ENCODE results near the gene KIAA2012.

KIAA2012 gene

DNA sequence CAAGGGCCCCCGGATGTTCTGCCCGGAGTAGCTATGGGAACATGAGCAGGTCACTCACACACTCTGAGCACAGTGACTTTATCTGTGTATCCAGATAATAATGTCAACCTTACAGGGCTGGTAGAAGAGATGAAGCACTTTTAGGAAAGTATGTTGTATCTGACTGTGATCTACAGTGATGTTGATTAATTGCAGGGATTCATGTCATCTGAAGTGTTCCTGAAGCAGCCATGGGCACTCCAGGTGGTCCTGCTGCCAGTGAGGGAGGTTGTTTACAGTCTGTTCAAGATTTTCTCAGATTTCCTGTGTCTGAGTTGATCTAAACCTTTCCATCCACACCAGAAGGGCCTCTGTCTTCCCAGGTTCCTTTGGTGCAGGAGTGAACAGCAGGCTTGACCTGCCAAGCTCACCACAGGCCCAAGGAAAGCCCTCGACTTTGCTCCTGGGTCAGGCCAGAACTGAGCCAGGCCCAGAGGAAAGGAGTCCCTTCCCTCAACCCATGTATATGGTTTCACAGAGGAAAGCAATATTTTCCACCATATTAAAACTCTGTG, 28.0 kb downstream of the KIAA2012 start:
- TF ChIP-seq JUND (IDR thresholded peaks at IDR 0.05; ENCODE audit: low read depth): no peak
- in situ Hi-C loops (cut with HindIII; ENCODE audit: low pct_unique_long_range_greater_than_20kb, low sequenced_read_pairs): no loop called here
- no peak for DNase-seq (ENCODE audit: low read depth in 1 of 2, low spot score in 1 of 2)

DNA sequence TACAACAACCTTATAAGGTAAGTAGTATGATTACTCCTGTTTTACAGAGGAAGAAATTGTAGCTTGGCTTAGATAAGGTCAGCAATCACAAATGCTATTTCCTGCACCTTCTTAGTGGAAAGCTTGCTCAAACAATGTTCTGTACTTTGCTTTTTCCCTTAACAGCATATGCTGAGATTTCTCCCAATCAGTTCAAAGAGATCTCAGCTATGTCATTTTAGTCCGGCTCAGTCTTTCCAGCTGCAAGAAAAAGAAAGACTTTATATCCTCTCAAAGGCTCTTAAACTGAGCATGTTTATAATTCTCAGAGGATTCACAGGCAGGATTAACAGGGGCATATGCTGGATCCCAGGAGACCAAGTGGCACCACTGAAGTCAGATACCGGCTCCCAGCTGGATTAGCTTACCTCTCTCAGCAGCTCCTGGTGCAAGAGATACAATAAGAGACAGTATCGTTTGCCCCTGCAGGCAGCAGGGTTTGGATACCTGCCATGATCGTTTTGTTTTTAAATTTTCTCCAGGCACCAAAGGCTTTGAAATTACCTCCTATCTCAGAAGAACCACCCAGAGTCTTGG, 29.5 kb downstream of the KIAA2012 start:
- in situ Hi-C loops (cut with HindIII; ENCODE audit: low pct_unique_long_range_greater_than_20kb, low sequenced_read_pairs): no loop called here
- no peak for TF ChIP-seq JUND (IDR thresholded peaks at IDR 0.05; ENCODE audit: low read depth)
- no peak for DNase-seq (ENCODE audit: low read depth in 1 of 2, low spot score in 1 of 2)

DNA sequence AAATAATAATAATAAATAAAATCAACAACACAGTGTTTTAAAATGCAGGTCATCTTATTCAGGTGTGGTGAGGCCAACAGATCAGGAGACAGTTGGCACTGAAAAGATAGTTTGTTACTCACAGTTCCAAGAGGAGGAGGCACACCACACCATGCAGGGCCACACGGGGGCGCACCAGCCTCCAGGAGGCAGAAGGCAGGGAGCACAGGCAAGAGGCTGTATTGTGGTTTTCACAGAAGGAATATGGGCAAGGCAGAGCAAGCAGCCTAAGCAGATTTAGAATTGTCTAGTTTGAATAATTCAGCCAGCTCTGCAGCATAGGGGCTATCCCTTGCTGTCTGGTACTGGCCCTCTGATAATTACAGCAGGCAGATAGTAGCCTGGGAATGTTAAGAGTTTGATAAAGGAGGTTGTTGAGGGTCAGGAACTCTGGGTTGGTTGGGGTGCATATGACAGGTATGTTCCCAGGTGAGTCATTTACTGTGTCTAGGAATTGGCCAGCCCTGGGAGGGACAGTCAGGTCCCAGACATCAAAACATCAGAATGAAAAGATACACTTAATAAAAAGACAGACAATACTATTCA, 31.3 kb downstream of the KIAA2012 start:
- DNase-seq (ENCODE audit: low read depth in 1 of 2, low spot score in 1 of 2): peak in 1 of 2 experiments; percentile 55
- in situ Hi-C loops (cut with HindIII; ENCODE audit: low pct_unique_long_range_greater_than_20kb, low sequenced_read_pairs): no loop called here
- no peak for TF ChIP-seq JUND (IDR thresholded peaks at IDR 0.05; ENCODE audit: low read depth)

DNA sequence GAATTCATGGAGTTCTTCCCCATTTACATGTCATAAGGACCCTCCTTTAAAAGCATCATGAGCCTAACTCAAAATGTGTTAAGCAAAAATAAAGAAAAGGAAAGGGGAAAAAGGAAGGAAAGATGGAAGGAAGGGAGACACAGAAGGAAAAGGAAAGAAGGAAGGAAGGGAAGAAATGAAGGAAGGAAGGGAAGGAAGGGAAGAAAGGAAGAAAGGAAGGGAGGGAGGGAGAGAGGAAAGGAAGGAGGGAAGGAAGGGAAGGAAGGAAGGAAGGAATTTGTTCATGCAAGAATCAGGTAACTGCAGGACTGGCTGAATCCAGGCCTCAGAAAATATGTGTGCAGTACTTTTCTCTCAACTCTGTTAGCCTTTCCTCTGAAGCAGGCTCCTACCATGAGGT, 32.0 kb downstream of the KIAA2012 start:
- in situ Hi-C loops (cut with HindIII; ENCODE audit: low pct_unique_long_range_greater_than_20kb, low sequenced_read_pairs): no loop called here
- DNase-seq (ENCODE audit: low read depth in 1 of 2, low spot score in 1 of 2): no peak
- no peak for TF ChIP-seq JUND (IDR thresholded peaks at IDR 0.05; ENCODE audit: low read depth)

DNA sequence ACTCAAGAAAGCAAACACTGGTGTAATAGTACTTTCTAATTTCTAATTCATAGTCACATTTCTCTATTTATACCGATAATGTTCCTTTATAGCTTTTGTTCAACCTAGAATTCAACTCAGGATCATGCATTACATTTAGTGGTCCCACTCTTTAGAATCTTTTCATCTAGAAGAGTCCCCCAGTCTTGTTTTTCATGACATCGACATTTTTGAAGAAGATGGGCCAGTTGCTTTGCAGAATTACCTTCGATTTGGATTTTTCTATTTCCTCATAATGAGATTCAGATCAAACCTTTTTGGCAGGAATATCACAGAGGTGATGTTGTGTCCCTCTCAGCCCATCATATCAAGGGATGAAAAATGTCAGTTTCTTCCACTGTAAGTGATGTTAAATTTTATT, 35.3 kb downstream of the KIAA2012 start:
- TF ChIP-seq JUND (IDR thresholded peaks at IDR 0.05; ENCODE audit: low read depth): no peak
- in situ Hi-C loops (cut with HindIII; ENCODE audit: low pct_unique_long_range_greater_than_20kb, low sequenced_read_pairs): no loop called here
- no peak for DNase-seq (ENCODE audit: low read depth in 1 of 2, low spot score in 1 of 2)

DNA sequence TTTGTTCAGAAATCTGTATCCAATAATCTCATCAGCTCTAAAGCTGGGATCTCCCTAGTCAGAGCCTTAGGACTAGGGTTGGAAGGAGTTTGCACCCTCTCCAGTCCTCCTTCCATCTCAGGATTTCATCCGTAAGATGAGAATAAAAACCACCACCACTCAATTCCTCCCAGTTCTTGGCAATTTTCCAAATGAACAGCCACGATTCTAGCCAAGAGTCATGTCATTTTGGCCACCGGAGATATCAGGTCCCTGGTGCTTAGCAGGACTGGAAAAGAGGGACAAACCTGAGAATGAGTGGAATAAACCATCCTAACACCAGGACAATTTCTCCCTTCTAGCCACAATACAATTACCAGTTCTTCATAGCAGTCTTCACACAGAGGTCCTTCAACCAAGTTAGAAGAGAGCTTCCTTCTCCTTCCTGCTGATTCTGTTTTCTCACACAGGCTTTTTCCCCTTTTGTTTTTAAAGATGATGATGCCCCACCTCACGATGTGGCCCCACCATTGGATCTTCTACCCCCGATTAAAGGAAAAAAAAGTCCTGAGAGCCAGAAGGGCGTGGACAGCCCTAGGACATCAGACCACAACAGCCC, 36.2 kb downstream of the KIAA2012 start:
- no peak for DNase-seq (ENCODE audit: low read depth in 1 of 2, low spot score in 1 of 2)
- in situ Hi-C loops (cut with HindIII; ENCODE audit: low pct_unique_long_range_greater_than_20kb, low sequenced_read_pairs): no loop called here
- TF ChIP-seq JUND (IDR thresholded peaks at IDR 0.05; ENCODE audit: low read depth): no peak

DNA sequence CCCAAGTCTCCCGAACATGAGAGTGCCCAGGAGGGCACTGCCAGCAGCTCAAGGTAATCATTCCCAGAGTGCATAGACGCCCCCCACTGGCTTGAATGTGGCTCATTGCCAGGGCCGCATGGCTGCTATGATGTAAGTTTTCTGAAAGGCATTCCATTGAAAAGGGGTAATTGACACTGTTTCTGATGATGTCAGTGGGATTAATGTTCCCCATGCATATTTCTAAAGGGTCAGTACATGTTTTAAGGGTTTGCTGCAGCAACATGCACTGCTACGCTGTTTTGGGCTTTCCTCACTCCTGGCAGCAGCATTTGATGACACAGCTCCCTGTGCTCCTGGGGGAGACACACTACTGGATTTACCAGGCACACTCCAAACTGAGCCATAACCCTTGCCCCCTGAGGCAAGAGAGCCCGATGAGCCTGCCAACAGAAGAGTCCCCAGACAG, 36.7 kb downstream of the KIAA2012 start:
- TF ChIP-seq JUND (IDR thresholded peaks at IDR 0.05; ENCODE audit: low read depth): no peak
- no peak for DNase-seq (ENCODE audit: low read depth in 1 of 2, low spot score in 1 of 2)
- in situ Hi-C loops (cut with HindIII; ENCODE audit: low pct_unique_long_range_greater_than_20kb, low sequenced_read_pairs): no loop called here

DNA sequence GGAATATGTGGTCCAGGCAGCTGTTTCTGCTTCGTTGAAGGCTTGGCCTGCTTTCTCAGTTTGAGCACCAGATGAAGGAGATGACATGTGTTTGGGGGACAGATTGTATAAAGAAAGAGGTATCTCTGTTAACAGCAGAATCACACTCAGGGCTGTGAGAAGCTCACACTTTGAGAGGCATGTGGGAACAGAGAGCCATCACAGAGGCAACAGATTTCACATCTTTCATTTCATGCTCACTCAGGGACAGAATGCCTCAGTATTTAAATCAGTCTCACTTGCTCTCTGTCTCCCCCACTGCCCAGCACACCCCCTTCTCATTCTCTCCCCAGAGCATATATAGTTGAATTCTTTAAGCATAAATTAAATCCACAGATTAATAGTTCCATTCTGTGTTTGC, 37.4 kb downstream of the KIAA2012 start:
- in situ Hi-C loops (cut with HindIII; ENCODE audit: low pct_unique_long_range_greater_than_20kb, low sequenced_read_pairs): no loop called here
- TF ChIP-seq JUND (IDR thresholded peaks at IDR 0.05; ENCODE audit: low read depth): no peak
- no peak for DNase-seq (ENCODE audit: low read depth in 1 of 2, low spot score in 1 of 2)

DNA sequence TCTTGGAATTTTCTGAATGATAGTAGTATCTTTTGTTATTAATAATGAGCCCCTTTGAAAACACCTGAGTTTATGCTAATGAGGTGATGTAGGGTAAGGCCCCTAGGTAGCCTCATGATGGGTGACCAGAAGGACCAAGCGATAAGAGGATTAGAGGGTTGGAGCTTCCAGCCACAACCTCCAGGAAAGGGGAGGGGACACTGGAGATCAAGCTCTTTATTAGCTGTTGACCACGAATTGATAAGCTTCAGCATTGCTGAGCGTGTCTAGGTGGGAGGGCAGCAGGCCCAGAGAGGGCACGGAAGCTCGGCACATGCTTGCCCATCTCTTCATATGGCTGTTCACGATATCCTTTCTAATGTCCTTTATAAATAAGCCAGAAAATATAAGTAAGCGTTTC, 39.0 kb downstream of the KIAA2012 start:
- in situ Hi-C loops (cut with HindIII; ENCODE audit: low pct_unique_long_range_greater_than_20kb, low sequenced_read_pairs): no loop called here
- DNase-seq (ENCODE audit: low read depth in 1 of 2, low spot score in 1 of 2): no peak
- TF ChIP-seq JUND (IDR thresholded peaks at IDR 0.05; ENCODE audit: low read depth): no peak

DNA sequence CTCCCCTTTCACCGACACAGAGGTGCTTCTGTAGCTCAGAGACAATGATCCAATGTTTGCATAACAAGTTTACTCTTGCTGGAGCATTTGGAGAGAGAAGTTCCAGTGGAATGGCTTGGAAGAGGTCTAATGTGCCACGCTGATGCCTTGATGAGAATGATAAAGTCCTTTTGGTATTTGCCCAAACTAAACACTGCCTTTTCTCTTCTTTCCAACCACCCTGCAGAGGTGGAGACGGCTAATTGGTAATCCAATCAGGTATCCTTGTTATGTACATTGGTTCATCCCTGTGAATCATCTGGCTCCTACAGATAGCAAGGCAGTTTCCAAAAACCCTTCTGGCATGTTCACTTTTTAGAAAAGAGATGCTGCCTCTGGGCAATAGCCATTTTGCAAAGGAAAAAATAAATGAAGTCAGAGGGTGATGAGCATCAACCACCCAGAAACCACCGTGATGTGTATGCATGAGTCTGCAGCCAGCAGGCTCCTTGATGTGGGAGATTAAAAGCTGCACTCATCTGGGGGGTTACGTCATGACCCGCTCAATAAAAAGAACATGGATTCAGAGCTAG, 40.6 kb downstream of the KIAA2012 start:
- TF ChIP-seq JUND (IDR thresholded peaks at IDR 0.05; ENCODE audit: low read depth): no peak
- in situ Hi-C loops (cut with HindIII; ENCODE audit: low pct_unique_long_range_greater_than_20kb, low sequenced_read_pairs): no loop called here
- DNase-seq (ENCODE audit: low read depth in 1 of 2, low spot score in 1 of 2): peak in 1 of 2 experiments; percentile 30

DNA sequence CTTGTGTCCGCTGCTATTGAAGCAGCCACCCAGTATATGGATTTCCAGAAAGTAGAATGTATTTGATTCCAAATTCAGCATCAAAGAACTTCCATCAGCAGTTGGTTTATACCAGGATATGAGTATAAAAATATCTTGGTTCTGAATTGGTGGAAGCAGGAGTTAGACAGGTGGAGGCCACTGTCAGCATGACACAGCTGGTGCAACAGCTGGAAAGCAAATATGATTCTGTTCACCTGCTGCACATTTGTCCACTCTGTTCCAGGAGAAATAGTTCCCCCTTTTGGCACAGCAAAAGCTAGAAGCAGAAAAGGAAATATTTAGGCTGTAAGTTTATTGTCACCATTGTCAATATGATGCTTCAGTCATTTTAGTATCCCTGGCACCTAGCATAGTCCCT, 41.2 kb downstream of the KIAA2012 start:
- no peak for DNase-seq (ENCODE audit: low read depth in 1 of 2, low spot score in 1 of 2)
- in situ Hi-C loops (cut with HindIII; ENCODE audit: low pct_unique_long_range_greater_than_20kb, low sequenced_read_pairs): no loop called here
- no peak for TF ChIP-seq JUND (IDR thresholded peaks at IDR 0.05; ENCODE audit: low read depth)

DNA sequence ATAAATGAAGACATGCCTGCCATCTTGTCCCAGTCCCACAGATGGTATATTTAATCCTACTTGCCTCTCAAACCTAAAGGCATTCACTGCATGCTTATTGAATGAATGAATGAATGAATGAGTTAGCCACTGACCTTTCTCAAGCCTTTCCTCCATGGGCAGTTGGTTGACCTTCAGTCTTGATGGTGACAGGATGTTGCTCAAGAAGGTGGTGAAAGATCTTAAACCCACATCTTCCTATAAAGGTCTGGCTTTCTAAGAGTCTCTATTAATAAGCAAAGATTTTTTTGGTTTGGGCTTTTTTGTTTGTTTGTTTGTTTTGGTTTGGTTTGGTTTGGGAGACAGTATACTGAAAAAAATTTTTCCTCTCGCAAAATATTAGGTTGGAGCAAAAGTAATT, 41.7 kb downstream of the KIAA2012 start:
- no peak for TF ChIP-seq JUND (IDR thresholded peaks at IDR 0.05; ENCODE audit: low read depth)
- in situ Hi-C loops (cut with HindIII; ENCODE audit: low pct_unique_long_range_greater_than_20kb, low sequenced_read_pairs): no loop called here
- no peak for DNase-seq (ENCODE audit: low read depth in 1 of 2, low spot score in 1 of 2)

DNA sequence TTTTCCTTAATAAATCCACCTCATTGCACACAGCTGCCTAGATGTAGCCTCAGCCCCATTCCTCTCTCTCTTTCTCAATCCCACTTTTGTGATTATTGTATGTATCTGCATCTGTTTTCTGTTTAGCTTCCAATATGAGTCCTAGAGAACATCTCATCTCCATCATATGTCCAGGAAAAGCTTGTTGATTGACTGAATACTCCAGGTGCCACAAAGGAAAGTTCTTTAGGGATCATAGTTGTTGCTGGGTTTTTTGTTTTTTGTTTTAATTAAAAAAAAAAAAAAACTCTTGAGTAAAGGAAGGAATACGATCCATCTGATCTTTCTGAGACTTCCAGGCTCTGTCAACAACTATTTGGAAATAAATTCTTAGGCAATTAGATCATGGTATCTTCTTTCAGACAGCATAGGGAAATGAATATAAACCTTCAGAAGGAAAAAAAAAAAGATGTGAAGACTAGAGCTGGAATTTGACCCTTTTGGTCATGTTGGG, 42.5 kb downstream of the KIAA2012 start:
- no peak for DNase-seq (ENCODE audit: low read depth in 1 of 2, low spot score in 1 of 2)
- in situ Hi-C loops (cut with HindIII; ENCODE audit: low pct_unique_long_range_greater_than_20kb, low sequenced_read_pairs): no loop called here
- no peak for TF ChIP-seq JUND (IDR thresholded peaks at IDR 0.05; ENCODE audit: low read depth)
